Kidney (tissue), 14 donors: Measurements from ENCODE around the gene TRERF1. TPM values are rescaled to one million over a fixed set of nuclear protein-coding genes. Genes with fewer than 3 reads are reported as not detected.
A peak's percentile ranks its signal among the peaks of the same experiment; 100 is the strongest.

Experiments used
- DNase-seq, 5 donors: peaks; one replicate each; pipeline ENCODE4 v3.0.0-alpha.2; 2013 to 2020
- FAIRE-seq: peaks from 2 replicates; lab custom pipeline; 2012; peaks lifted over from hg19 to GRCh38; lab: Jason Lieb, UNC
- H3K27ac ChIP-seq, 2 donors: one replicate each; pipeline ENCODE4 v1.7.0; 2013; ENCODE audit warnings: low read depth in 2 of 2, low read length in 2 of 2, inconsistent platforms in 1 of 2
- H3K27me3 ChIP-seq: one replicate; pipeline ENCODE4 v1.7.1; 2013; ENCODE audit warnings: low read length, inconsistent platforms; ENCODE audit not compliant: control insufficient read depth, insufficient read depth
- H3K36me3 ChIP-seq, 3 donors: one replicate each; pipeline versions ENCODE4 v1.7.0 to v1.7.1; 2013; ENCODE audit warnings: low read length in 3 of 3, control low read depth in 1 of 3, inconsistent platforms in 1 of 3; ENCODE audit not compliant: insufficient read depth in 3 of 3, control insufficient read depth in 2 of 3
- H3K4me1 ChIP-seq, 3 donors: one replicate each; pipeline versions ENCODE4 v1.7.0 to v1.7.1; 2013; ENCODE audit warnings: low read length in 3 of 3, inconsistent platforms in 1 of 3, low read depth in 1 of 3; ENCODE audit not compliant: control insufficient read depth in 2 of 3, insufficient read depth in 2 of 3
- H3K4me3 ChIP-seq, 3 donors: one replicate each; pipeline versions ENCODE4 v1.7.0 to v1.8.1; 2013; ENCODE audit warnings: low read length in 3 of 3, control low read depth in 1 of 3, inconsistent platforms in 1 of 3
- H3K9ac ChIP-seq, 3 donors: one replicate each; pipeline versions ENCODE4 v1.7.0 to v1.7.1; 2013; ENCODE audit warnings: low read length in 3 of 3, control low read depth in 1 of 3, inconsistent platforms in 1 of 3
- H3K9me3 ChIP-seq, 3 donors: one replicate each; pipeline versions ENCODE4 v1.7.0 to v1.7.1; 2013; ENCODE audit warnings: low read length in 3 of 3, control low read depth in 1 of 3, inconsistent platforms in 1 of 3; ENCODE audit not compliant: control insufficient read depth in 2 of 3, insufficient read depth in 1 of 3
- intact Hi-C: fragments of 100-400 bp; cut with DNase I; formaldehyde crosslinking; loops from one replicate; pipeline ENCODE4 v1.11.1; 2022
- polyA plus RNA-seq: library from polyadenylated mRNA; stranded (reverse); fragments of 350-450 nt; fragmentation: Illumina TruSeq; extraction: RNeasy Lipid Tissue Mini Kit (QIAGEN cat#74804); gene quantifications from one replicate; pipeline ENCODE4 v1.2.3, GENCODE V29; 2014; ENCODE audit warnings: low read depth, low replicate concordance; ENCODE audit not compliant: insufficient read depth
- total RNA-seq: library from RNA; stranded (reverse); fragmentation: NEBNext Ultra II Directional; extraction: Animal tissue kit (Norgen Biotek cat#: 25700); gene quantifications from one replicate; pipeline ENCODE4 v1.2.1, GENCODE V29; 2021
- TF ChIP-seq, protein P1 (sequence below): IDR thresholded peaks from 3 replicates; pipeline ENCODE4 v1.5.1; 2012; ENCODE audit warnings: mild to moderate bottlenecking, moderate library complexity, borderline replicate concordance; ENCODE audit not compliant: insufficient read depth; ENCODE audit errors: extremely low read depth
- donor health status: control.
- donor health status: control.
- donor health status: control.
- donor health status: control.
- donor health status: control.
- donor health status: DM: yes; HTN: yes; CAD: no.
- donor health status: Normal renal cell carcinoma (clear cell type).

The TRERF1 gene
- total and polyA plus RNA-seq, 2 donors from 2014 or later = 1.5 to 8.4 TPM

DNA sequence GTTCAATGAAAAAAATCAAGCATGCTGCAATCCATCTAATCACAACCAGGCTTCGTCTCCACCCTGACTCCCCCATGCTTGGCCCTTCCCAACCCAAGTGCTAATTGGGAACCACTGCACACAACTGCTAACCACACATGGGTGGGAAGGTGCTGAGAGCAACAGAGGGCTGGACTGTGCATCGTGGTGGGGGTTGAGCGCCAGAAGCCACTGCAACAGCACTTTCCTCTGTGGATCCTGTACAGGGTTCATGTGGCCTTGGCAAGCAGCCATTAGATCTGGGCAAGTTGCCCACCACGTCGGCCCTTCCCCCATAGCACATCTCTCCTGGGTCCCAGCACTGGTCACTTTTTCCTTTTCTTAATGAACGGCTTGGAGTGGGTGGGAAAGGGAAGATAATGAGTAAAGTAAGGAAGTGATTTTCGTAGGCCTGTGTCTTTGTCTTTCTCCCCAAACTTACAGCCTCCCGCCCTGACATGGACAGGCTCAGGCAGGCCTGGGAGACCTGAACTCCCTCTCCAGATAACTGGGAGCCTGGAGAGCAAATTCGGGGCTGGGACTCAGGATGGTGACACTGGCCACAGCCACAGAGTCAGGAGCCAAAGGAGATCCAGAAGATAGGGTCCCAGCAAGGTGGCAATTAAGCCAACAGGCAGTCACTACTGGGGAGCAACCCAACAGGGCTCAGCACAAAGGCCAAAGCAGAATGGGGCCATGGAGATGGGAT, 199.7 kb downstream of the TRERF1 start:
- TF ChIP-seq, protein P1, sequence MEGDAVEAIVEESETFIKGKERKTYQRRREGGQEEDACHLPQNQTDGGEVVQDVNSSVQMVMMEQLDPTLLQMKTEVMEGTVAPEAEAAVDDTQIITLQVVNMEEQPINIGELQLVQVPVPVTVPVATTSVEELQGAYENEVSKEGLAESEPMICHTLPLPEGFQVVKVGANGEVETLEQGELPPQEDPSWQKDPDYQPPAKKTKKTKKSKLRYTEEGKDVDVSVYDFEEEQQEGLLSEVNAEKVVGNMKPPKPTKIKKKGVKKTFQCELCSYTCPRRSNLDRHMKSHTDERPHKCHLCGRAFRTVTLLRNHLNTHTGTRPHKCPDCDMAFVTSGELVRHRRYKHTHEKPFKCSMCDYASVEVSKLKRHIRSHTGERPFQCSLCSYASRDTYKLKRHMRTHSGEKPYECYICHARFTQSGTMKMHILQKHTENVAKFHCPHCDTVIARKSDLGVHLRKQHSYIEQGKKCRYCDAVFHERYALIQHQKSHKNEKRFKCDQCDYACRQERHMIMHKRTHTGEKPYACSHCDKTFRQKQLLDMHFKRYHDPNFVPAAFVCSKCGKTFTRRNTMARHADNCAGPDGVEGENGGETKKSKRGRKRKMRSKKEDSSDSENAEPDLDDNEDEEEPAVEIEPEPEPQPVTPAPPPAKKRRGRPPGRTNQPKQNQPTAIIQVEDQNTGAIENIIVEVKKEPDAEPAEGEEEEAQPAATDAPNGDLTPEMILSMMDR = no peak
- FAIRE-seq = no peak
- Histone ChIP-seq H3K9me3 (no peaks in the 10 kb centered on the region), H3K4me1 (peaks cover 0 to 26% (median 18%) of the 10 kb centered on the region in 3 donors), H3K9ac (no peak overlapping the region), H3K36me3 (peaks cover 0 to 7% (median 2%) of the 10 kb centered on the region in 3 donors), H3K27me3 (no peaks in the 10 kb centered on the region), H3K4me3 (no peak overlapping the region), H3K27ac (no peak overlapping the region)
- peak; percentile 40 to 92 (median 61) for DNase-seq
- intact Hi-C loops = no loop called here

DNA sequence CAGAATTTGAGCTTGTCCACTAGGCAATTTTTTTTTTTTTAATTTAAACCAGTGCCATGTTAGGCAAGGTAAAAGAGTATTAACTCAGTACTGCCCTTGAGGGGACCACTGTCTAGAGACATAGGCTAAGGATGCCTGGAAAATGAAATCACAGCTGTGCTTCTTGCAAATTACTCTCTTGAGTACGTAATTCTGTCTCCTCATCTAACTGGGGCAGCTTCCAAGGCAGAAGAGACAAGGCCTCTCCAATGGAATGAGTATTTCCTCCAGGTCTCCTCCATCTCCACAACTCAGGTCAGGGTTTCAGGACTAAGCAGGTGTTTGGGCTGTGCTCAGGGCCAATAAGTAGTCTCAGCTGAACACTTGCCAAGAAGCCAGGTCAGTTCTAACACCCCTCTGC, 200.2 kb downstream of the TRERF1 start:
- Histone ChIP-seq H3K9ac (no peak overlapping the region), H3K9me3 (no peaks in the 10 kb centered on the region), H3K36me3 (peaks cover 0 to 7% (median 2%) of the 10 kb centered on the region in 3 donors), H3K27me3 (no peaks in the 10 kb centered on the region), H3K27ac (peak overlapping the region in 1 of 2 donors; percentile 38), H3K4me3 (no peak overlapping the region), H3K4me1 (peaks cover 0 to 21% (median 18%) of the 10 kb centered on the region in 3 donors)
- FAIRE-seq (no peak), DNase-seq (no peak)
- TF ChIP-seq, protein P1 = no peak
- intact Hi-C loops = no loop called here

DNA sequence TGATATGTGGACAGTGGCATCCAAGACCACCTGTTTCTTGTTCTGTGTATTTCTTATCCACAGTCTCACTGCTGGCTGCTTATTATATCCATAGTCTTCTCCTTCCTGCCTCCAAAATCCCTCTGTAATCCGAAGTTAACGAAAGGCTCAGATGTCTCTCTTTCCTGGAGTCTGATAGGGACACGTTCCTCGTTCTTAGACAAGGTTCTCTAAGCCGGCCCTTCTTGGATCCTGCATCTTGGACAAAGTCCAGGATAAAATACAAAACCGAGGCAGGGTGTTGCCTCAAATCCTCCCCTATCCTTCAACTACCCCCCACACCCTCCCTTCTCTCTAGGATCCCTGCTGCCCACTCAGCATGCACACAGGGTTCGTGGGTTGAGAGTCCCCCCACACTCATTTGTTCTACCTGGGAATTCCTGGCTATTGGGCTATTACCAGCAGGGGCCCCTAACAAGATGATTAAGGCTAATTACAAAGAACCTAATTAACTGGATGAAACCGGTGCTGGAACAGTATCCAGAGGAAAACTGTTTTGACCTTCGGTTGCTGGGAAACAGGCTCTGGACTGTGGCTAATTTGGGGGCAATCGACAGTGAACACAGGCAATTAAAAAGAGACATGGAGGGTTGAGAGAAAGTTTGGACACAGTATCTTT, 201.3 kb downstream of the TRERF1 start:
- H3K36me3 ChIP-seq = peaks cover 0 to 7% (median 2%) of the 10 kb centered on the region in 3 donors
- no peaks in the 10 kb centered on the region for H3K27me3 ChIP-seq
- intact Hi-C loops = no loop called here
- peaks cover 0 to 20% (median 18%) of the 10 kb centered on the region in 3 donors for H3K4me1 ChIP-seq
- H3K27ac ChIP-seq = no peak overlapping the region
- DNase-seq (peak in 2 of 5 donors; percentile 61 to 69), FAIRE-seq (no peak)
- TF ChIP-seq, protein P1 = no peak
- no peaks in the 10 kb centered on the region for H3K9me3 ChIP-seq
- H3K9ac ChIP-seq = no peak overlapping the region
- H3K4me3 ChIP-seq = no peak overlapping the region
